ENCODE data around the gene APOD. TPM values are rescaled to one million over a fixed set of nuclear protein-coding genes. Genes with fewer than 3 reads are reported as not detected.
A peak's percentile ranks its signal among the peaks of the same experiment; 100 is the strongest.

APOD gene
- total RNA-seq, 4 donors from 2014 or later: 177 to 341 (median 313) TPM

GRCh38 chr3:195544230-195544536 is 39.6 kb downstream of the APOD start:
- no peak for DNase-seq (ENCODE audit: low spot score in 2 of 2)
- Histone ChIP-seq H3K27ac (peak overlapping the region; percentile 20), H3K9me3 (no peaks in the 10 kb centered on the region), H3K4me3 (peak overlapping the region; percentile 97), H3K36me3 (no peaks in the 10 kb centered on the region), H3K27me3 (no peaks in the 10 kb centered on the region), H3K4me1 (peaks cover 57% of the 10 kb centered on the region)
- 81% methylated on average over 4 of the region's 4 CpGs for WGBS
- TF ChIP-seq EP300 (IDR thresholded peaks at IDR 0.05): no peak
- TF ChIP-seq POLR2A (IDR thresholded peaks at IDR 0.05): no peak
- TF ChIP-seq POLR2AphosphoS5 (IDR thresholded peaks at IDR 0.05): no peak
- TF ChIP-seq CTCF (IDR thresholded peaks at IDR 0.05): no peak

GRCh38 chr3:195543500-195544229 is 40.1 kb downstream of the APOD start:
- Histone ChIP-seq H3K9me3 (no peaks in the 10 kb centered on the region), H3K4me3 (peak overlapping the region; percentile 97), H3K36me3 (no peaks in the 10 kb centered on the region), H3K27ac (peak overlapping the region; percentile 94), H3K27me3 (no peaks in the 10 kb centered on the region), H3K4me1 (peaks cover 59% of the 10 kb centered on the region)
- peak in 1 of 2 donors; percentile 73 for DNase-seq (ENCODE audit: low spot score in 2 of 2)
- WGBS: 33% methylated on average over 14 of the region's 38 CpGs
- TF ChIP-seq CTCF (IDR thresholded peaks at IDR 0.05) (no peak), POLR2AphosphoS5 (IDR thresholded peaks at IDR 0.05) (no peak)

GRCh38 chr3:195542698-195543499 is 40.8 kb downstream of the APOD start, which contains the start of gene PPP1R2:
PPP1R2 (minus strand) TSS chr3:195543325; CDS start chr3:195543025, 300 bp downstream.
- Histone ChIP-seq H3K4me1 (peaks cover 66% of the 10 kb centered on the region), H3K4me3 (peak within 1 kb of the TSS; percentile 97)
- peak; percentile 94 to 96 for DNase-seq (ENCODE audit: low spot score in 2 of 2)

GRCh38 chr3:195542316-195542697 is 41.4 kb downstream of the APOD start:
- no peaks in the 10 kb centered on the region for H3K27me3 ChIP-seq
- no peaks in the 10 kb centered on the region for H3K9me3 ChIP-seq
- H3K36me3 ChIP-seq: no peaks in the 10 kb centered on the region
- H3K27ac ChIP-seq: peak overlapping the region; percentile 94
- peak overlapping the region; percentile 97 for H3K4me3 ChIP-seq
- H3K4me1 ChIP-seq: peaks cover 68% of the 10 kb centered on the region
- no peak for DNase-seq (ENCODE audit: low spot score in 2 of 2)
- TF ChIP-seq EP300 (IDR thresholded peaks at IDR 0.05) (no peak), CTCF (IDR thresholded peaks at IDR 0.05) (no peak), POLR2AphosphoS5 (IDR thresholded peaks at IDR 0.05) (no peak), POLR2A (IDR thresholded peaks at IDR 0.05) (no peak)
- under 1% methylated on average over 5 of the region's 5 CpGs for WGBS

More at GRCh38 chr3:195542698-195543499, 40.8 kb downstream of the APOD start, which contains the start of gene PPP1R2:
- 0% methylated on average over 19 of the region's 95 CpGs for WGBS
- TF ChIP-seq POLR2AphosphoS5 (IDR thresholded peaks at IDR 0.05) (peak; percentile 68 to 92 (median 76)), CTCF (IDR thresholded peaks at IDR 0.05) (no peak), POLR2A (IDR thresholded peaks at IDR 0.05) (peak; percentile 69 to 94), EP300 (IDR thresholded peaks at IDR 0.05) (no peak)
- Histone ChIP-seq H3K27me3 (no peaks in the 10 kb centered on the region), H3K27ac (peak within 1 kb of the TSS; percentile 94), H3K9me3 (no peaks in the 10 kb centered on the region), H3K36me3 (no peaks in the 10 kb centered on the region)

GRCh38 chr3:195540511-195540910 is 43.2 kb downstream of the APOD start:
- DNase-seq (ENCODE audit: low spot score in 2 of 2): no peak
- WGBS: 60% methylated on average over 6 of the region's 6 CpGs
- Histone ChIP-seq H3K4me3 (peak overlapping the region; percentile 97), H3K27me3 (no peaks in the 10 kb centered on the region), H3K9me3 (no peaks in the 10 kb centered on the region), H3K4me1 (peaks cover 58% of the 10 kb centered on the region), H3K36me3 (no peaks in the 10 kb centered on the region), H3K27ac (no peak overlapping the region)
- TF ChIP-seq CTCF (IDR thresholded peaks at IDR 0.05) (no peak), POLR2A (IDR thresholded peaks at IDR 0.05) (no peak), POLR2AphosphoS5 (IDR thresholded peaks at IDR 0.05) (no peak), EP300 (IDR thresholded peaks at IDR 0.05) (no peak)

Data from suprapubic skin (tissue), 4 donors.